Gastroesophageal sphincter (tissue), 4 donors: ENCODE measurements around the gene JARID2. TPM values are rescaled to one million over a fixed set of nuclear protein-coding genes. Genes with fewer than 3 reads are reported as not detected.

ENCODE experiments used
- ATAC-seq: fragments of 150-250 bp; one replicate; pipeline ENCODE4 v1.9.1; 2016; ENCODE audit warnings: mild to moderate bottlenecking, moderate library complexity
- H3K27ac ChIP-seq, 4 donors: fragments of 200-600 bp; sonication (generic) in 3 of 4; 1 replicate in 3 of 4; 2 replicates in 1 of 4; pipeline ENCODE4 v1.5.1; 2016 to 2019
- H3K27me3 ChIP-seq: fragments of 200-600 bp; sonication (generic); one replicate; pipeline ENCODE4 v1.5.1; 2019
- H3K36me3 ChIP-seq, 2 donors: fragments of 200-600 bp; sonication (generic); one replicate each; pipeline ENCODE4 v1.5.1; 2019; ENCODE audit warnings: control low read depth in 1 of 2
- H3K4me1 ChIP-seq, 3 donors: fragments of 200-600 bp; sonication (generic); 1 replicate in 2 of 3; 2 replicates in 1 of 3; pipeline ENCODE4 v1.5.1; 2016 to 2019; ENCODE audit warnings: control low read depth in 2 of 3
- H3K4me3 ChIP-seq, 2 donors: fragments of 200-600 bp; sonication (generic); one replicate each; pipeline ENCODE4 v1.5.1; 2019; ENCODE audit warnings: mild to moderate bottlenecking in 1 of 2, moderate library complexity in 1 of 2
- H3K9me3 ChIP-seq, 3 donors: fragments of 200-600 bp; sonication (generic); one replicate each; pipeline ENCODE4 v1.5.1; 2017 to 2019; ENCODE audit warnings: control low read depth in 2 of 3
- CTCF ChIP-seq, 4 experiments: fragments of 200-600 bp in 2 of 4; fragments of 450-650 bp in 2 of 4; sonication (generic) in 1 of 4; IDR thresholded peaks; one replicate each; pipeline ENCODE4 v1.5.1; 2017 to 2019; ENCODE audit warnings: antibody characterized with exemption in 4 of 4, mild to moderate bottlenecking in 2 of 4, moderate library complexity in 2 of 4
- EP300 ChIP-seq: sonication (generic); formaldehyde crosslinking; IDR thresholded peaks from one replicate; pipeline ENCODE4 v1.6.1; 2017; ENCODE audit warnings: antibody characterized with exemption, mild to moderate bottlenecking
- POLR2A ChIP-seq, 2 donors: fragments of 450-650 bp; IDR thresholded peaks; one replicate each; pipeline ENCODE4 v1.6.1; 2017; ENCODE audit warnings: antibody characterized with exemption in 2 of 2, mild to moderate bottlenecking in 2 of 2, moderate library complexity in 1 of 2
- POLR2AphosphoS5 ChIP-seq: sonication (generic); formaldehyde crosslinking; IDR thresholded peaks from one replicate; pipeline ENCODE4 v1.6.1; 2017; ENCODE audit warnings: antibody characterized with exemption
- WGBS, 2 donors: methylation state at CpG; one replicate each; pipeline ENCODE4 v1.1.5; 2018; ENCODE audit warnings: low coverage in 1 of 2; 5-methylcytosine and 5-hydroxymethylcytosine counted together
- total RNA-seq, 4 donors: library from RNA; depleted of rRNA; stranded (reverse); fragments of >200 nt; gene quantifications; one replicate each; pipeline ENCODE4 v1.1.0, GENCODE V29; 2016

Gene JARID2
- total RNA-seq, 4 donors from 2014 or later = 6.8 to 12.3 (median 8.5) TPM

- Histone ChIP-seq H3K36me3 (peaks cover 0 to 8% of the 10 kb centered on the region in 2 donors), H3K4me1 (peaks cover 0 to 16% (median 0%) of the 10 kb centered on the region in 3 donors), H3K27ac (no peak overlapping the region), H3K27me3 (no peaks in the 10 kb centered on the region), H3K4me3 (no peak overlapping the region), H3K9me3 (peaks cover 0 to 15% (median 0%) of the 10 kb centered on the region in 3 donors)
- ATAC-seq = no peak
- 88 to 98% methylated on average over 5 of the region's 5 CpGs for WGBS, 2 donors
- TF ChIP-seq POLR2AphosphoS5 = no peak
- no peak for TF ChIP-seq POLR2A (IDR thresholded peaks at IDR 0.05)
- TF ChIP-seq EP300 = no peak
- no peak for TF ChIP-seq CTCF (IDR thresholded peaks at IDR 0.05)
These were observed 171.9 kb downstream of the JARID2 start for GRCh38 chr6:15417811-15418210.

- H3K36me3 ChIP-seq = peaks cover 0 to 8% of the 10 kb centered on the region in 2 donors
- peaks cover 0 to 15% (median 0%) of the 10 kb centered on the region in 3 donors for H3K9me3 ChIP-seq
- no peak for TF ChIP-seq CTCF (IDR thresholded peaks at IDR 0.05)
- TF ChIP-seq POLR2AphosphoS5 = no peak
- TF ChIP-seq POLR2A (IDR thresholded peaks at IDR 0.05) = no peak
- no peak for TF ChIP-seq EP300
- ATAC-seq = no peak
- no peak overlapping the region for H3K4me3 ChIP-seq
- H3K27ac ChIP-seq = no peak overlapping the region
- H3K27me3 ChIP-seq = no peaks in the 10 kb centered on the region
- WGBS, 2 donors = 94 to 97% methylated on average over 2 of the region's 2 CpGs
- H3K4me1 ChIP-seq = peaks cover 0 to 12% (median 0%) of the 10 kb centered on the region in 3 donors
These were observed 173.6 kb downstream of the JARID2 start for GRCh38 chr6:15419493-15419892.

DNA sequence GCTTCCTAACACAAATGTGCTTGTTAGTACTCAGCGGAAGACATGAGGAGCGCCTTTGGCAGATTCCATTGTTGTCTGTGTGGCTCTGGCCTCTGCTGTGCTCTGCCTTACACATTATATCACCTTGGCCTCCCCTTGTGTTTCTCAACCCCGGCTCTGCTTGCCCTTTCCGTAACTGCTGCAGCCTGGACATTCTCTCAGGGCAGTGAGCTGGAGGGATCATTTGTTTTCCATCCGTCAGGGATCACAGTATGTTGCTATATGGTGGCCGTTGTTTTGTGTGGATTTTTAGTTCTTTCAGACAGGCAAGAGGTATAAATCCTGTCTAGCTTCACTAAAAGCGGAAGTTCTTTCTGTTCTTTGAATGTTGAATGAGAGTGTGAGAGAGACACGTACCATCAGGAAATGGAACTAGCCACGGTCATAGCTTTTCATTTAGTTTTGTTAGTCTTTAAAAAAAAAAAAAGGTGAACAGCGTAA lies 175.1 kb downstream of the JARID2 start:
- no peak overlapping the region for H3K4me3 ChIP-seq
- H3K27ac ChIP-seq = no peak overlapping the region
- 82 to 84% methylated on average over 6 to 10 of the region's 10 CpGs for WGBS, 2 donors
- H3K27me3 ChIP-seq = no peaks in the 10 kb centered on the region
- H3K4me1 ChIP-seq = peaks cover 0 to 12% (median 0%) of the 10 kb centered on the region in 3 donors
- H3K36me3 ChIP-seq = peaks cover 0 to 8% of the 10 kb centered on the region in 2 donors
- TF ChIP-seq POLR2AphosphoS5 (no peak), EP300 (no peak), CTCF (IDR thresholded peaks at IDR 0.05) (no peak), POLR2A (IDR thresholded peaks at IDR 0.05) (no peak)
- no peak for ATAC-seq
- peaks cover 0 to 15% (median 0%) of the 10 kb centered on the region in 3 donors for H3K9me3 ChIP-seq

DNA sequence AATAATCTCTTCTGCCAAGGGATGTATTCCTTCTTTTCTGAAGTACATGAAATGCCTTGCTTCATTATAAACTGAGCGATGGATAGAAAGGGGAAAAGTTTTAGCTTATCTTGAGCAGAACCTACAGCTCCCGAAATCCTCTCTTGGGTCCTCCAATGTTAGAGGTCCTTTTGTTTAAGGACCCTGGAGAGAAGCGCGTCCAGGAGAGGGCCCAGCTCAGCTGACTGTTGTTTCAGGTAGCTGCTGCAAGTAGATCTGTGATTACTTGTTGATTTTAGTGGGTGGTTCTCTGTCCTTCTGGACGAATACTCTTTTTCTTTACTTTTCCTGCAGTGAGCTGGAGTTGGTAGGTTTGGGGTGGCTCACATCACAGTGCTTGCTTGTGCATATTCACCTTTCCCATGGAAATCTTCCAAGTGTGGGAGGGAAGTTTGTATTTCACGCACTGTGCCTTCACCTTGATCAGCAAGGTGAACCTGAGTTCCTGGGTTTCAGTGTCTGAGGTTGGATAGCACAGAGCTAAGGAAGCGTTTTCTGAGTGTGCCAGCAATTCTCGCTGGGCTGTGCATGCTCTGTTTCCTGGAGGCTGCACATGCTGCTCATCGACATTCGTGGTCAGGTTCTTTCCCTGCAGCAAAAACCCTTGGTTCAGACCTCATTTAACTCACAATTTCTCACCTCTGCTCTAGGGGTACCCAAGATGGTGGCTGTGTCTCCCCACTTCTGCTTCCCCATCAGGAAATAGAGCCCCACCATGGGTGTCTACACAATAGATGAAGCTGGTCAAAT lies 176.3 kb downstream of the JARID2 start:
- Histone ChIP-seq H3K27me3 (no peaks in the 10 kb centered on the region), H3K36me3 (peaks cover 0 to 8% of the 10 kb centered on the region in 2 donors), H3K4me3 (no peak overlapping the region), H3K4me1 (peaks cover 0 to 22% (median 8%) of the 10 kb centered on the region in 3 donors), H3K9me3 (peaks cover 0 to 15% (median 0%) of the 10 kb centered on the region in 3 donors), H3K27ac (no peak overlapping the region)
- TF ChIP-seq POLR2AphosphoS5 (no peak), POLR2A (IDR thresholded peaks at IDR 0.05) (no peak), CTCF (IDR thresholded peaks at IDR 0.05) (no peak), EP300 (no peak)
- ATAC-seq = no peak
- 82 to 89% methylated on average over 6 to 9 of the region's 10 CpGs for WGBS, 2 donors
